ENCODE measurements around the gene SMYD3.

Gene SMYD3

DNA sequence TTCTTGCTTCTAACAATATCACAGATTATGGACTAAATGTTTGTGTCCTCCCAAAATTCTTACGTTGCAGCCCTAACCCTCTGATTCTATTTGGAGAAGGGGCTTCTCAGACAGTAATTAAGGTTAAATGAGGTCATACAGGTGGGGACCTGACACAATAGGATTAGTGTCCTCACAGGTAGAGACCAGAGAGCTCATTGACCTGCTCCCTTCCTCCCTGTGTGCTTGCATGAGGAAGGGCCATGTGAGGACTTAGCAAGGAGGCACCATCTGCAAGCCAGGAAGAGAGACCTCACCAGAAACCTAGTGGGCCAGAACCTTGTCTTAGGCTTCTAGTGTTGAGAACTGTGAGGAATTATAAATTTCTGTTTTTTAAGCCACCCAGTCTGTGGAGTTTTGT is 322.6 kb downstream of the SMYD3 start (continued):
- TF ChIP-seq PRDM10 (tag by site-specific recombination; IDR thresholded peaks at IDR 0.05) (no peak), ZNF202 (tag by site-specific recombination; IDR thresholded peaks at IDR 0.05; ENCODE audit: borderline replicate concordance) (no peak)

- TF ChIP-seq KLF1 (tag by site-specific recombination; IDR thresholded peaks at IDR 0.05) (no peak), ZNF654 (tag by site-specific recombination; IDR thresholded peaks at IDR 0.05; ENCODE audit: low read depth) (no peak), GLI4 (tag by site-specific recombination; IDR thresholded peaks at IDR 0.05) (no peak), ZNF416 (tag by site-specific recombination; IDR thresholded peaks at IDR 0.05) (no peak)
- TF ChIP-seq, protein P1, sequence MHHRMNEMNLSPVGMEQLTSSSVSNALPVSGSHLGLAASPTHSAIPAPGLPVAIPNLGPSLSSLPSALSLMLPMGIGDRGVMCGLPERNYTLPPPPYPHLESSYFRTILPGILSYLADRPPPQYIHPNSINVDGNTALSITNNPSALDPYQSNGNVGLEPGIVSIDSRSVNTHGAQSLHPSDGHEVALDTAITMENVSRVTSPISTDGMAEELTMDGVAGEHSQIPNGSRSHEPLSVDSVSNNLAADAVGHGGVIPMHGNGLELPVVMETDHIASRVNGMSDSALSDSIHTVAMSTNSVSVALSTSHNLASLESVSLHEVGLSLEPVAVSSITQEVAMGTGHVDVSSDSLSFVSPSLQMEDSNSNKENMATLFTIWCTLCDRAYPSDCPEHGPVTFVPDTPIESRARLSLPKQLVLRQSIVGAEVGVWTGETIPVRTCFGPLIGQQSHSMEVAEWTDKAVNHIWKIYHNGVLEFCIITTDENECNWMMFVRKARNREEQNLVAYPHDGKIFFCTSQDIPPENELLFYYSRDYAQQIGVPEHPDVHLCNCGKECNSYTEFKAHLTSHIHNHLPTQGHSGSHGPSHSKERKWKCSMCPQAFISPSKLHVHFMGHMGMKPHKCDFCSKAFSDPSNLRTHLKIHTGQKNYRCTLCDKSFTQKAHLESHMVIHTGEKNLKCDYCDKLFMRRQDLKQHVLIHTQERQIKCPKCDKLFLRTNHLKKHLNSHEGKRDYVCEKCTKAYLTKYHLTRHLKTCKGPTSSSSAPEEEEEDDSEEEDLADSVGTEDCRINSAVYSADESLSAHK (tag by site-specific recombination; IDR thresholded peaks at IDR 0.05): no peak
- no peak overlapping the region for H3K27ac ChIP-seq (ENCODE audit: extremely low read depth, low read depth, low read length)
Measured at GRCh38 chr1:246182149-246182851, 324.8 kb downstream of the SMYD3 start.

DNA sequence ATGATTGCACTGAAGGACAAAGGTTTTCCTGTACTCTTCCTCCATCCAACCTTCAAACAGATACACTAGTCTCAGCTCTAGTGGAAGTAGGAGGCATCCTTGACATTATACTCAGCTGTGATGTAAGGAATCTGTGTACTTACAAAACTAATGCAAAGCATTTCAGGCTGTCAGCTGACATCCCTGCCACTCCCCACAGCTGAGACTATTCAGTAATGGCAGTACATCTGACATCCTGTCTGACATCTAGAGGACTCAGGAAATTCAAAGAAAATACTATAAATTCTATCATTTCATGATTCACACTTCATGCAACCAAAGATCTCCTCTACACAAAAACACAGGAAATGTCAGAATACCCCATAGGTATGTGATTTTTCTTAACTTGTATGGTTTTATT is 325.8 kb downstream of the SMYD3 start:
- H3K36me3 ChIP-seq (ENCODE audit: control insufficient read depth in 2 of 2, insufficient read depth in 1 of 2, low read length in 2 of 2): no peaks in the 10 kb centered on the region
- no peak overlapping the region for H3K4me3 ChIP-seq (ENCODE audit: low read depth, low read length)
- ChIA-PET CTCF (no interaction called here), POLR2A (no interaction called here)
- TF ChIP-seq, protein P2, sequence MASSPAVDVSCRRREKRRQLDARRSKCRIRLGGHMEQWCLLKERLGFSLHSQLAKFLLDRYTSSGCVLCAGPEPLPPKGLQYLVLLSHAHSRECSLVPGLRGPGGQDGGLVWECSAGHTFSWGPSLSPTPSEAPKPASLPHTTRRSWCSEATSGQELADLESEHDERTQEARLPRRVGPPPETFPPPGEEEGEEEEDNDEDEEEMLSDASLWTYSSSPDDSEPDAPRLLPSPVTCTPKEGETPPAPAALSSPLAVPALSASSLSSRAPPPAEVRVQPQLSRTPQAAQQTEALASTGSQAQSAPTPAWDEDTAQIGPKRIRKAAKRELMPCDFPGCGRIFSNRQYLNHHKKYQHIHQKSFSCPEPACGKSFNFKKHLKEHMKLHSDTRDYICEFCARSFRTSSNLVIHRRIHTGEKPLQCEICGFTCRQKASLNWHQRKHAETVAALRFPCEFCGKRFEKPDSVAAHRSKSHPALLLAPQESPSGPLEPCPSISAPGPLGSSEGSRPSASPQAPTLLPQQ (tag by site-specific recombination; IDR thresholded peaks at IDR 0.05): no peak
- no peak for TF ChIP-seq ZNF324 (tag by site-specific recombination; IDR thresholded peaks at IDR 0.05)
- TF ChIP-seq ZNF19 (tag by site-specific recombination; IDR thresholded peaks at IDR 0.05; ENCODE audit: low read depth): no peak
- no peak overlapping the region for H3K27ac ChIP-seq (ENCODE audit: extremely low read depth, low read depth, low read length)
- H3K4me1 ChIP-seq (ENCODE audit: control insufficient read depth, insufficient read depth, low read length): no peaks in the 10 kb centered on the region
- no peaks in the 10 kb centered on the region for H3K9me3 ChIP-seq (ENCODE audit: control insufficient read depth, insufficient read depth, low read depth, low read length)

More at GRCh38 chr1:246182149-246182851, 324.8 kb downstream of the SMYD3 start:
- no peaks in the 10 kb centered on the region for H3K36me3 ChIP-seq (ENCODE audit: control insufficient read depth in 2 of 2, insufficient read depth in 1 of 2, low read length in 2 of 2)
- H3K9me3 ChIP-seq (ENCODE audit: control insufficient read depth, insufficient read depth, low read depth, low read length): no peaks in the 10 kb centered on the region
- ChIA-PET POLR2A (no interaction called here), CTCF (no interaction called here)
- H3K4me1 ChIP-seq (ENCODE audit: control insufficient read depth, insufficient read depth, low read length): no peaks in the 10 kb centered on the region
- H3K4me3 ChIP-seq (ENCODE audit: low read depth, low read length): no peak overlapping the region

DNA sequence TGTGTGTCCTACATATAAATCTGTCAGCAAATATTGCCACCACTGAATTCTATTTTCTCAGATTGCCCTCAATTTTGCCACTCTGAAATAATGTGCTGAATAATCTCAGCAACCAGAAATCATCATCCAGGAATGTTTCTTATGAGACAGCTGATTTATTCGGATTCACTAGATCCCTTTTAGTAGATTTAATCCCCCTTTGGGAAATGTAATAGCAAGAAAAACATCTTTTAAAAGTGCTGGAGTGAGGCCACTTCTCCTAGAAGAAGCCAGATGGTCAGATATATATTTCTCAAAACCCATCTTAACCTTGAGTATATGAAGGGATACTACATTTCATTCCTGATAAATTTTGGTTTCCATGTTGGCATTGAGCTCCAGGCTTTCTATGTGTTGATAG is 327.7 kb downstream of the SMYD3 start:
- ChIA-PET CTCF (no interaction called here), POLR2A (no interaction called here)
- H3K27ac ChIP-seq (ENCODE audit: extremely low read depth, low read depth, low read length): no peak overlapping the region
- TF ChIP-seq MZF1 (tag by site-specific recombination; IDR thresholded peaks at IDR 0.05; ENCODE audit: borderline replicate concordance) (no peak), ZSCAN5A (tag by site-specific recombination; IDR thresholded peaks at IDR 0.05) (no peak), ZBTB17 (tag by site-specific recombination; IDR thresholded peaks at IDR 0.05) (no peak), ZNF449 (tag by site-specific recombination; IDR thresholded peaks at IDR 0.05) (no peak)
- TF ChIP-seq, protein P3, sequence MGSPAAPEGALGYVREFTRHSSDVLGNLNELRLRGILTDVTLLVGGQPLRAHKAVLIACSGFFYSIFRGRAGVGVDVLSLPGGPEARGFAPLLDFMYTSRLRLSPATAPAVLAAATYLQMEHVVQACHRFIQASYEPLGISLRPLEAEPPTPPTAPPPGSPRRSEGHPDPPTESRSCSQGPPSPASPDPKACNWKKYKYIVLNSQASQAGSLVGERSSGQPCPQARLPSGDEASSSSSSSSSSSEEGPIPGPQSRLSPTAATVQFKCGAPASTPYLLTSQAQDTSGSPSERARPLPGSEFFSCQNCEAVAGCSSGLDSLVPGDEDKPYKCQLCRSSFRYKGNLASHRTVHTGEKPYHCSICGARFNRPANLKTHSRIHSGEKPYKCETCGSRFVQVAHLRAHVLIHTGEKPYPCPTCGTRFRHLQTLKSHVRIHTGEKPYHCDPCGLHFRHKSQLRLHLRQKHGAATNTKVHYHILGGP (tag by site-specific recombination; IDR thresholded peaks at IDR 0.05): no peak
- TF ChIP-seq, protein P4, sequence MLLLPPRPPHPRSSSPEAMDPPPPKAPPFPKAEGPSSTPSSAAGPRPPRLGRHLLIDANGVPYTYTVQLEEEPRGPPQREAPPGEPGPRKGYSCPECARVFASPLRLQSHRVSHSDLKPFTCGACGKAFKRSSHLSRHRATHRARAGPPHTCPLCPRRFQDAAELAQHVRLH (tag by site-specific recombination; IDR thresholded peaks at IDR 0.05): no peak

More for the DNA sequence above, 327.7 kb downstream of the SMYD3 start:
- Histone ChIP-seq H3K9me3 (ENCODE audit: control insufficient read depth, insufficient read depth, low read depth, low read length) (no peaks in the 10 kb centered on the region), H3K4me3 (ENCODE audit: low read depth, low read length) (no peak overlapping the region), H3K36me3 (ENCODE audit: control insufficient read depth in 2 of 2, insufficient read depth in 1 of 2, low read length in 2 of 2) (no peaks in the 10 kb centered on the region), H3K4me1 (ENCODE audit: control insufficient read depth, insufficient read depth, low read length) (no peaks in the 10 kb centered on the region)
